Medulla oblongata (tissue), 1 donor: ENCODE measurements around the gene GPC5.

ENCODE experiments used
- DNase-seq: peaks from one replicate; pipeline ENCODE4 v3.0.0-alpha.2; 2015; ENCODE audit errors: extremely low spot score

GPC5 gene

DNA sequence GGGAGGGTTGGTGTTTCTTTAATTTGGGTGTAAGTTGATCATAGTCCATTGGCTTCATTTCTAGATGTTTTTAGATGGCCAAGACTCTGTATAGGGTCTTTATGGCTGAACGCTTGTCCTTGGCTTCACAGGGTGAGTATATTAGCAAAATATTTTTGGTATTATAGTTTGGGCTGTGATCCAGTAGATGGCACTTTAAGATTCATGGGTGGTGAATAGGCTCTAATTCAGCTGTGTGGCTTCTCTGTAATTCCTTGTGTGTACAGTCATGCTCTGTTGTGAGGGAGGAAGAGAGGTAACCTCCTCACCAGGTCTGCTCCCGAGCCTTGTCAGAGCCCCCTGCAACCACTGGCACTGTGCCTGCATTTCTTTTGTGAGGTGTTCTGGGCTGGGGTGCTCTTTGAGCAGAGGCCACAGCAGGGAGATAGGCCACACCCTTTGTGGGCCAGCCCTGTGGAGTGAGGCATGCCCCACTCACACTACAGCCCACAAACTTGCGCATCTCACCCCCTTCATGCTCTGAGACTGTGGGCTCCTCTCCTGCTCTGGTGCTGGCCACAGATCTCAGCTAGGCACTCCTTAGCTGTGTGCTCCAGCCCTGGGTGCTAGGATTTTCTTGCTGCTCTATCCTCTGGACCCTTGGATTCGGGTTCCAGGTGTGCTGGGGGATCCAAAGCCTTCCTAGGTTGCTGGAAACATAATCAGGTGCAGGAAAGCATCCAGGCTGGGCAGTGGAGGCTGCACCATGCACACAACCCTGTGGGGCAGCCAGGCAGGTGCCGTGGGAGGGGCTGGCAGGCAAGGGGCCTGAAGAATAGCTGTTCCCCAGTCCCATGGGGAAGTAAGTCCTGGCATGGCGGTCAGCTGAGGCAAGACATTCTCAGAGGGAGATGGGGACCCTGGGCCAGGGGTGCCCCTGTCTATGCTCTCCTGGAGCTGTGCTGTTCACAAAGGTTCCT, 193.9 kb downstream of the GPC5 start:
- no peak for DNase-seq

GRCh38 chr13:91593456-91593855, 195.0 kb downstream of the GPC5 start:
- DNase-seq = no peak

GRCh38 chr13:91594061-91594460, 195.6 kb downstream of the GPC5 start:
- no peak for DNase-seq

DNA sequence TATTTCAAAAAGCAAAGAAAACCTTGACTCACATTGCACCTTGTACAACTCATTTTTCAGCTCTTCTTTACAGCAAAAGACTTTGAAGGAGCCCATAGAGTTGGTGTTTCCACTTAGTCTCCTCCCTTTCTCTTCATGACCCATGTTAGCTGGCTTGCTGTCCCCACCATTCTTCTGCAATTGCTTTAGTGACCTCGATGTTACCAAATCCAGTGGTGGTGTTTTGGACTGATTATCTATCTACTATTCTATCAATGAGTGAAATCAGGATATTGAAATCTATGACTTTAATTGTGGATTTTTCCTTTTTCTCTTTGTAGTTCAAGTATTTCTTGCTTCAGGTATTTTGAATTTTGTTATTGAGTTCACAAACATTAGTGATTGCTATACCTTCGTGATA, 197.3 kb downstream of the GPC5 start:
- DNase-seq = no peak

GRCh38 chr13:91596842-91597241, 198.4 kb downstream of the GPC5 start:
- DNase-seq = no peak

- no peak for DNase-seq
Observed at GRCh38 chr13:91598655-91599054, 200.2 kb downstream of the GPC5 start.

GRCh38 chr13:91601273-91601672, 202.9 kb downstream of the GPC5 start:
- no peak for DNase-seq

- DNase-seq = no peak
Observed at GRCh38 chr13:91601807-91602206, 203.4 kb downstream of the GPC5 start.

- DNase-seq = no peak
Observed at GRCh38 chr13:91609353-91609752, 210.9 kb downstream of the GPC5 start.

DNA sequence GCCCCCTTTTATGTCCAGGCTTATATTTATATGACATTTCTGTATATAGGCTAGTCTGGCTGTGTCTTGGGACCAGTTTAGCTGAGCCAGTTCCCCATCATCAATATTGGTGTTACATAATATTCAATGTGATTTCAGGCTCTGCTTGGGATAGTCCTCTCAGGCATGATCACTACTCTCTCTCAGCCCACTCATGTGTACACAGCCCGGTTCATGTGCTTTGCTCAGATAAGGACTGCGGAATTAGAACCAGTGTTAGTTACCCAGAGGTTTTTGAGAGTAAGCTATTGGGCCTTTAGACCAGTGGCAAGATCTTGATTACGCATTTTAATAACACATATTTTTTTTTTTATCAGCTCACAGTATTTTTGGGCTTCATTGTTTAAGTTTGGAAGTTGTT, 219.9 kb downstream of the GPC5 start:
- no peak for DNase-seq

DNA sequence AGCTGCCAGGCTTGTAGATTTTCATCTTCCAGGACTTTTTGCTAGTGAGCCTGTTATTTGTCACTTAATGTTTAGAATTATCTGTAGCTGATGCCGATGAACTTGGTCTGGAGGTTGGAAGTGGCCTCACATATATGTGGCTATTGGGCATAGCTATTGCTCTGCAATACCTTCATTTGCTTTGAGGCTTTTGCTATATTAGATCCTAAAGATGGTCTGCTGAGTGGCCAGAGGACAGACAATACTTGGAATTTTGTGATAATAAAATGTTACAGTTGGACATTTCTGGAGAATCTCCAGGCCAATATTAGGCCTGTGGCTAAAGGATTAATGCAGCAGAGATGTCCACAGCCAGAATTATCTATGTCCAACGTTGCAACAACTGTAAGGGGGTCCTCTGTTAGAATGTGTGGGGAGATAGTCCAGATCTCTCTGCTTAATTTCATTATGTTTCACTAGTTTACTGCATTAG, 222.3 kb downstream of the GPC5 start:
- no peak for DNase-seq

- DNase-seq = no peak
Observed at GRCh38 chr13:91621161-91621560, 222.7 kb downstream of the GPC5 start.

GRCh38 chr13:91621963-91622362, 223.5 kb downstream of the GPC5 start:
- DNase-seq = no peak

DNA sequence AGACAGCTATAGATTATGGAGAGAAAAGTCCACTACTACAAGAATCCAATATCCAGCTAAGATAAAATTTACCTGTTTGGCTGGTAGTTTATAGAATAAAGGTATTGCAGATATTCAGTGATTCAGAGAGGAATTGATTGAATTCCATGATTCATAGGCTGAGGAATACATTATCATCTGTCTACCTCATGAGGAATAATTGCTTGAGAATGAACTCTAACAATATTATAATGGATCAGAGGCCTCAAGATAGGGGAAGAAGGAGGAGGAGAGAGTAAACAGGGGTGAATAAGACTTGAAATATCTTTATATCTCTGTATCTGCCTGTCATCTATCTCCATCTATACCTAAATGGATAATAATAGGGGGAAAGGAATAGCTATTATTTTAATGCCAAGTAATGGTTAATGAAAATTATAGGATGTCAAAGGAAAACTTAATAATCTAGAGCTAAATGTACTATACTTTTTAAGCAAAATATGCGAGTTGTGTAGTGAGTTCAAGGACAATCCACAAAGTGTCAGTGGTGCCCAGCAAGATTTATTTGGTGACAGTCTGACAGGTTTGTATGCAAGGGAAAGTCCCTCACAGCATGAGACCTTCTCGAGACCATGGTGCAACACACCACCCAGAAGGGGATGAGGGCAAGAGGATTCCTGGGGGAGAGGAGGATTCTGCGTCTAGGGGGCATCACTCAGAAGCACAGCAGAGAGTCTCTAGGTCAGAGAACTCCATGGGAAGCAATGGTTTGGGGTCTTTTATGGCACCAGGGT, 224.5 kb downstream of the GPC5 start:
- DNase-seq = no peak

DNA sequence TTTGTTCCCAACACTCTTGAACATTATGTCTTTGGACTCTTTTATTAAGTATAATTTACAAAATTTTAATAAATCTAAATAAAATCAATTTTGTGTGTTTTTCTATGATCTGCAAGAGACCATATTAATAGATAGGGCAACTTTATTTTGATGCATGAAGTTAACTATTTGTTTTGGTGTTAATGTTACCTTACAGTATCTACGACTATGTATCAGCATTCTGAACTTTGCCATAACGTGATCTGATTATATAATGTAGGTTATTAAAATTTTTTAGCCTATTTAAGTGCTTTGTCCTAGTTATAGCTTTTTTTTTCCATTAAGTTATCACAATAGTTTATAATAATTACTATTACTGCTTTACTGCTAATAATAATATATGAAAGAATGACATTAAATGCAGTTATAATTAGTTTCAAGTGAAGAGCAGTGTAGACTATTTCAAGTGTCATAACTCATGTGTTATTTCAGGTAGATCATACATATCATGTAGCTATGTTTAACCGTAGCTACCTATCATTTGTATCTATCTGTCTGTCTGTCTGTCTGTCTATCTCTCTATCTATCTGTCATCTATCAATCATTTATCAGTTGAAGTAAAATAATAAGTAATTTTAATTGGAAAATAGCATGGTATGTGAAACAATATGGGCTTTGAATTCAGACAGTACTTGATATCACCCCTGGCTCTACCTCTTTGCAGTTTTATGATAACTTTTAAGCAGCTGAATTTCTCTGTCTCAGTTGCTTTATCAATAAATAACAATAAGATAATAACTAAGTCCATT, 229.7 kb downstream of the GPC5 start:
- DNase-seq = no peak

GRCh38 chr13:91630946-91631345, 232.5 kb downstream of the GPC5 start:
- DNase-seq = no peak

DNA sequence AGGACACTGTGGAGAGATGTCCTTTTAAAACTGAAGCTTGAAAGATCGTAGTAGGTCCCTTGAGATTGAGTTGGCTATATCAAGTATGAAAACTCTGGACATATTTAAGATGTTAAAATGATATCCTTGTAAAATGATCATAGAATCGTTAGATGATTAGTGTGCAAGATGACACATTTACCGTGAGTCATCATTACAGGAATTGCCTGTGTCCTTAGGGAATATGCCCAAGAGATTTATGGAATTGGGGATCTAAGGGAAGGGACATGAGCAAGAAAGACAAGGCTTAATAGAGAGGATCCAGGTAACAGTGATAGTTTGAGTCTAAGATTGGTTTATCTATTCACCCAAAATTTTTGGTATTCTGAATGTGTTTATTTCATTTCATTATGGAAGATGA, 233.7 kb downstream of the GPC5 start:
- no peak for DNase-seq

- DNase-seq = no peak
Observed at GRCh38 chr13:91639330-91639729, 240.9 kb downstream of the GPC5 start.

- DNase-seq = no peak
Observed at GRCh38 chr13:91643394-91643793, 245.0 kb downstream of the GPC5 start.

DNA sequence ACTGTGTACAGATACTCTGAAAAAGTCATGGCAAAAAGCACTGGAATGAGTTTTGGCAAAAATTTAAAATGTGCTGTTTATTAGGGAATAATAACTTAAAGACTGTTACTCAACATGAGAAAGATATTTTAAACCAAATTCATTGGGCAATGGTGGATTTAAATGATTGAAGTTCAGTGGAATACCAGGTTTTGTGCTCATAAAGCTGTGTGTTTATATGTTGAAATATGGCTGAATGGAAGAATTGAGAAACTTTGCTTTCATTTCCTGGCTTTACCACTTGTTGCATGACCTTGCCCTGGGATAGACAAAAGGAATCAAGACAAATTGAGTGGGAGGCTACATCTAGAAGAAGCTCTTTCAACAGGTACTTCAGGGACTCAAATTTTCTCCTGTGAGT, 246.4 kb downstream of the GPC5 start:
- DNase-seq = no peak

DNA sequence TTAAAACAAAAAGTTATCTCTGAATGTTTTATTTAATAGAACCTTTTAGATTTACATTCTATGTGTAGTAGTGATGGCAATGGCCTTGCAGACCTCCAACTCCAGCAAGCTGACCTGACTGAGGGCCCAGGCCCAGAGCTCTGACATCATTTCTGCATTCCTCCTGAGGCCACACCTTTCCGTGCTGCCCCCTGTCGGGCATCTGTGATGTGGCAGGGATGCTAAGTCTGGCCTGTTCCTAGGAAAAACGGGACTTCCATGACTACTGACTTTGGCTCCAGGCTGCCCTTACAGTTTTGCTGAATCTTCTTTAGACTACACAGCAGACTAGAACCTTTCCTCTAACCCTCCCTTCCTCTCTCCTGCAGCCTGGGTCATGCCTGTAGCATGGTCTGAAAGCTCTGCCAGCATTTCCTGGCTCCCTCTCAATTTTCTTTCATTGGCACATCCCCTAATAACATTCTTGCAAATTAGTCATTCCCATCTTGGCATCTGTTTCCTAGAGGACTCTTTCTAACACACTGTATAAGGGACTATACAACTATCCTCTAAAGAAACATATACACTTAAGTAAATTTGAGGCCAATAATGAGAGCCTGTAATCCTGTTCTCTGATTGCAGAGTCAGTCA, 249.1 kb downstream of the GPC5 start:
- no peak for DNase-seq

DNA sequence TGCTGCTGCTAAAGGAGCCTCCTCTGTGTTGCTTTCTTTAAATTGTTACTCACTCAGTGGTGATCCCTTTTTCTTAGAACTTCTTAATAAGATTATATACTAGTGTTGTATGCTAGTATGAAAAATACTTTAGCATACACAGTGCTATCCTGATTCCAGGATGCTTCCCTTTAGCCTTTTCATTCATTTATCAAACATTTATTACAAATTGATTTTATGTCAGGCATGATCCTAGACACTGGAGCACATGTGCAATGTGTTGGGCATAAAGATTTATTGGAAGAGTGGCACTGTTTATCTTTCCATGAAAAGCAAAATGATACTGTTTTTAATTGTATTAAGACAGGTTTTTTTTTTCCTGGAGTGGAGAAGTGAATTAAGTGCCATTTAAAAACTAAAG, 249.6 kb downstream of the GPC5 start:
- no peak for DNase-seq
